Mesothelial cell of epicardium (in vitro differentiated cells): ENCODE data around the gene SMIM14. TPM values are rescaled to one million over a fixed set of nuclear protein-coding genes. Genes with fewer than 3 reads are reported as not detected.
A peak's percentile ranks its signal among the peaks of the same experiment; 100 is the strongest.

Experiments
- DNase-seq, 2 experiments: peaks; one replicate each; pipeline ENCODE4 v3.0.0; 2021; ENCODE audit warnings: low spot score in 2 of 2; ENCODE audit not compliant: unreplicated experiment in 2 of 2
- H3K27ac Mint-ChIP-seq: 2 replicates; pipeline ENCODE4 v1.8.0; 2021; ENCODE audit warnings: mixed read lengths
- H3K27me3 Mint-ChIP-seq: 2 replicates; pipeline ENCODE4 v1.8.0; 2021; ENCODE audit warnings: low read depth, mixed read lengths
- H3K36me3 Mint-ChIP-seq: 2 replicates; pipeline ENCODE4 v1.8.0; 2021; ENCODE audit warnings: mixed read lengths
- H3K4me1 Mint-ChIP-seq: 2 replicates; pipeline ENCODE4 v1.8.0; 2021; ENCODE audit warnings: mixed read lengths
- H3K4me3 Mint-ChIP-seq: 2 replicates; pipeline ENCODE4 v1.8.0; 2021; ENCODE audit warnings: mild to moderate bottlenecking, moderate library complexity, mixed read lengths
- H3K9me3 Mint-ChIP-seq: 2 replicates; pipeline ENCODE4 v1.8.0; 2021; ENCODE audit warnings: mixed read lengths
- total RNA-seq: library from RNA; stranded (reverse); gene quantifications from 3 replicates; pipeline ENCODE4 v1.2.1, GENCODE V29; 2021
- TF ChIP-seq, protein P1 (sequence below): fragments of 200-600 bp; sonication (generic); IDR thresholded peaks from one replicate; pipeline ENCODE4 v1.5.0; 2021; ENCODE audit warnings: antibody characterized with exemption; ENCODE audit not compliant: unreplicated experiment

The SMIM14 gene
- total RNA-seq, 1 donor from 2014 or later: 15.9 TPM

DNA sequence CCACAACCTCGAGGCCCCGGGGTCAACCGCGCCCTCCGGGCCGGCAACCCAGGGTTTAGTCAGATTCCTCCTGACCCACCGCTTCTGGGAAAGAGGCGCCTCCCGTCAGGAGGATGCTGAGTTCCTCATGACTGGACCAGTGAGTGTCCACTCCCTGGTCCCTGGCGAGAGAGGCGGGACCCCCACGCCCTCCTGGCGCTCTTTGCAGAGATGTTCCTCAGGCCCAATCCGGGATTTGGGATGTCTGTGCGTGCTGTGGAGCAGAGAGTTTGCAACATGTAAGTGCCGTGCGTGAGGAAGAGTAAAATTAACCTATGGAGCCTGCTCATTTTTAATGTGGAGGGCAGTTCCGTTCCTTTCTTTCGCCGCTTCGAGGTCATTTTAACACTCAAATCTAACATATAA lies 110.6 kb downstream of the SMIM14 start:
- H3K27ac Mint-ChIP-seq: peak overlapping the region; percentile 99
- TF ChIP-seq, protein P1, sequence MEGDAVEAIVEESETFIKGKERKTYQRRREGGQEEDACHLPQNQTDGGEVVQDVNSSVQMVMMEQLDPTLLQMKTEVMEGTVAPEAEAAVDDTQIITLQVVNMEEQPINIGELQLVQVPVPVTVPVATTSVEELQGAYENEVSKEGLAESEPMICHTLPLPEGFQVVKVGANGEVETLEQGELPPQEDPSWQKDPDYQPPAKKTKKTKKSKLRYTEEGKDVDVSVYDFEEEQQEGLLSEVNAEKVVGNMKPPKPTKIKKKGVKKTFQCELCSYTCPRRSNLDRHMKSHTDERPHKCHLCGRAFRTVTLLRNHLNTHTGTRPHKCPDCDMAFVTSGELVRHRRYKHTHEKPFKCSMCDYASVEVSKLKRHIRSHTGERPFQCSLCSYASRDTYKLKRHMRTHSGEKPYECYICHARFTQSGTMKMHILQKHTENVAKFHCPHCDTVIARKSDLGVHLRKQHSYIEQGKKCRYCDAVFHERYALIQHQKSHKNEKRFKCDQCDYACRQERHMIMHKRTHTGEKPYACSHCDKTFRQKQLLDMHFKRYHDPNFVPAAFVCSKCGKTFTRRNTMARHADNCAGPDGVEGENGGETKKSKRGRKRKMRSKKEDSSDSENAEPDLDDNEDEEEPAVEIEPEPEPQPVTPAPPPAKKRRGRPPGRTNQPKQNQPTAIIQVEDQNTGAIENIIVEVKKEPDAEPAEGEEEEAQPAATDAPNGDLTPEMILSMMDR: no peak
- peaks cover 27% of the 10 kb centered on the region for H3K4me1 Mint-ChIP-seq
- peaks cover 25% of the 10 kb centered on the region for H3K9me3 Mint-ChIP-seq
- H3K4me3 Mint-ChIP-seq: peak overlapping the region; percentile 99
- H3K36me3 Mint-ChIP-seq: peaks cover 32% of the 10 kb centered on the region
- no peak for DNase-seq
- no peaks in the 10 kb centered on the region for H3K27me3 Mint-ChIP-seq

DNA sequence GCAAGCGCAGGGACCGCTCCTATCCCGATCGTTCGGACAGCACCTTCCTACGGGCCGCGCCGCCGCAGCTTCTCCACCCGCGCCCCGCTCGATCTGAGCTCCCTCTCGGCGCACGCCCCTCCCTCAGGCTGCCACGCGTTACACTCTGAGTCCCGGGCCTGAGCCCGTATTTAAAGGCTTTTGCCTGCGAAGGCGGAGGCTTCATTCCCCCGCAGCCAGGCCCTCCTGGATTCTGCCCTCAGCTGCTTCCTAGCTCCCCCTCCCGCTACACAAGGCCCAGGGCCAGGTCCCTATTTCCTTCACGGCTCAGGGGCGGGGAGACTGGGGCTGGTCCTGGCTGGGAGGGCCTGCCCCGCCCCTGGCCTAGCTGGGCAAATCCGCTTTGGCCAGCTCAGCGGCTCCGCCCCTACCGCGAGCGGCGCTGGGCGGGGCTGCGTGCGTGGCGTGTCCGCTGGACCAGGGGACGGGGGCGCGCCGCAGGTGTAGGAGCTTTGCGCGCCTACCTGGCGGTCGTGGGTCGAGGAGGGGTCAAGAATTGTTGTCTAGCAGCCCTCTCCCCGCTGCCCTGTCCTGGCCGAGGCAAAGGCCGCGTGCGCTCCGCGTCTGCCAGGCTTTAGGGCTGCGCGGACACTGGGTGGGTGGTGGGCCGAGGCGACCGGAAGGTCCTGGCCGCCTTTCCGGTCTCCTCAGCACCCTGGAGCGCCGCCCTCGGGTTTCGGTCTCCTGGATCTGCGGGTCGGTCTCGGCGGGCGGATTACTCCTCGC lies 111.2 kb downstream of the SMIM14 start, which contains the start of gene UGDH:
TSS of gene UGDH (minus strand) at position 144 of the 765 bp plus-strand sequence. CDS start 5,927 bp downstream, outside the sequence.
- peaks cover 21% of the 10 kb centered on the region for H3K9me3 Mint-ChIP-seq
- TF ChIP-seq, protein P1: no peak
- DNase-seq: peak; percentile 92 to 95
- no peaks in the 10 kb centered on the region for H3K27me3 Mint-ChIP-seq
- peak within 1 kb of the TSS; percentile 99 for H3K4me3 Mint-ChIP-seq
- peaks cover 29% of the 10 kb centered on the region for H3K4me1 Mint-ChIP-seq
- peaks cover 26% of the 10 kb centered on the region for H3K36me3 Mint-ChIP-seq
- peak within 1 kb of the TSS; percentile 99 for H3K27ac Mint-ChIP-seq

DNA sequence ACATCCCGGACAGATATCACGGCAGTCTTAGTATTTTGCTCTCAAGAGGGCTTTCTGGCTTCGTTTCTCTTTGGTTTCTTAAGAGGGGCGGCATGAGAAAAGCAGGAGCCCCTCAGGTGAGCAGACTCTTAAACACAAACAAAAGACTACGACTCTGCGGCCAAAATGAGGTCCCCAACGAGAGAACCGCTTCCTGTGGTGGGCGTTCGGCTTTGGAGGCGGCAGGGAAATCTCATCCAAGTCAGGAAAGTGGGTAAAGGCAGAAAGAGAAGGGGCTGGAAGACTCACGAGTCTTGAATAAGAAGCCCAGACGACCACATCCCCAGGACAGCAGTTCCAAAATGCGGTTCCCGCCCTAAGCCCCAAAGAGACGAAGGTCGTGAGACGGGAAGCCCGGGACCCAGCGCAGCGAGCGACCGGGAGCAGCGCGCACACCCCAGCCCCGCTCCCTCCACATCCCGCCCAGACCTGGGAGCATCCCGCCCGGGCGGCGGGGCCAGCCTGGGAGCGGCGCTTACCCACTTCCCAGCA lies 111.8 kb downstream of the SMIM14 start:
- Mint-ChIP-seq H3K4me1 (peaks cover 36% of the 10 kb centered on the region), H3K27me3 (no peaks in the 10 kb centered on the region), H3K27ac (peak overlapping the region; percentile 98), H3K4me3 (peak overlapping the region; percentile 99), H3K9me3 (peaks cover 14% of the 10 kb centered on the region), H3K36me3 (peaks cover 20% of the 10 kb centered on the region)
- TF ChIP-seq, protein P1: no peak
- DNase-seq: no peak

DNA sequence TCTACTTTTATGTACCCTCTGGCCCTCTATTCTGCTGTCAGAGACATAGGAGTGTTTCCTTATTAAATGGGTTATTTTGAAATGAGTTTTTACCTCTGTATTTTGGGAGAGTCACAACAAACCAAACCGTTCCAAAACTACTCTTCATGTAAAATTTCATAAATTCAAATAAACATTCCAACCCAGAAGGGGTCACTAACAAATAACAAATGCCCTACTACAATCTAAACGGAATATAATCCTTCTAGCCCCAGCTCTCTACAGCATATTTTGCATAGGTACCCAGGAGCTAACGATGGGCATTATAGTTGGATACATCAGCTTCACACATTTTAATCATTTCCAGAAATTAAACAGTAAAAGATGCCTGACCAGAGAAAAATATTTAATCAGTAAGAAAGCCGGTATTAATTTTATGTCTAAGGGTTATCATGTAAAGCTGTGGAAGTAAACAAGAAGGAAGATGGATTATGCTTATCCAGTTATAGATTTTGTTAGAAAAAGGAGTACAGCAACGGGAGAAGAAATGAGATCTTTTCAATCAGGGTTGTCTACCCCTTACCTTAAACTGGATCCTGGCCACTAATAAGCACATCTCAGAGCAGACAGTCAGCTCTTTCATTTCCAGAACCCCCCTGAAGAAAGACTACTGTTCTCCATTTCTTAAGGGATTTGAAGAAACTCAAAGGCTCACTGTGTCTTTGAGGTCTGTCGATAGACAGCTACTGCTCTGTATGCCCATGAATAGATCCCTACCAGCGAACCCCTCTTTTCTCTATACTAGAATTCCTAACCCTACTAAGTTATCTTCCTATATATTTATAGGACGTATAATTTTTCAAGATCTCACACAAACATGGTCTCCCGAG lies 112.6 kb downstream of the SMIM14 start:
- H3K27ac Mint-ChIP-seq: peak overlapping the region; percentile 98
- DNase-seq: no peak

More for the DNA sequence above, 112.6 kb downstream of the SMIM14 start:
- Mint-ChIP-seq H3K36me3 (peaks cover 12% of the 10 kb centered on the region), H3K4me1 (peaks cover 42% of the 10 kb centered on the region), H3K27me3 (no peaks in the 10 kb centered on the region), H3K4me3 (peak overlapping the region; percentile 99), H3K9me3 (peaks cover 7% of the 10 kb centered on the region)
- TF ChIP-seq, protein P1: no peak
